ENCODE results near the gene RTEL1.

DNA sequence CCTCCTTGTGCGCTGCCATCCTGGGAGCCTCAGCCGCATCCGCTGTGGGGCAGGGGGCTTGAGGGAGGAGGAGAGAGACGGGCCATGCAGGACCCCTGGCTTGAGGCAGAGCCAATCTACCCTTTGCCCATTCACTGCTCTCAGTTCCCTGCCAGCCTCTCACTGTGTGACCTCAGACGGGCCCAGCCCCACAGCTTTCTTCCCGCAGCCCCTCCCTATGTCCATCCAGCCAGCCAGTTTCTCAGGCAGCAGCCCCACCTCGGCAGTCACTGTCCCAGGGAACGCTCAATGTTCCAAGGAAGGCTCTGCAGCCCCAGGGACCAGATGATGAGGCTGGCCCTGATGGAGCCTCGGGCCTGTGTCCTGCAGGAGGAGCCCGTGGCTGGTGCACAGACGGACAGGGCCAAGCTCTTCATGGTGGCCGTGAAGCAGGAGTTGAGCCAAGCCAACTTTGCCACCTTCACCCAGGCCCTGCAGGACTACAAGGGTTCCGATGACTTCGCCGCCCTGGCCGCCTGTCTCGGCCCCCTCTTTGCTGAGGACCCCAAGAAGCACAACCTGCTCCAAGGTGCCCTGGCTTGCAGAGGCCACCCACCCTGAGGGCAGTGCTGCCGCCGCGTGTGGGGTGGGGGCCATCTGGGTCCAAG lies 34.4 kb downstream of the RTEL1 start:
- TF ChIP-seq, protein P1, sequence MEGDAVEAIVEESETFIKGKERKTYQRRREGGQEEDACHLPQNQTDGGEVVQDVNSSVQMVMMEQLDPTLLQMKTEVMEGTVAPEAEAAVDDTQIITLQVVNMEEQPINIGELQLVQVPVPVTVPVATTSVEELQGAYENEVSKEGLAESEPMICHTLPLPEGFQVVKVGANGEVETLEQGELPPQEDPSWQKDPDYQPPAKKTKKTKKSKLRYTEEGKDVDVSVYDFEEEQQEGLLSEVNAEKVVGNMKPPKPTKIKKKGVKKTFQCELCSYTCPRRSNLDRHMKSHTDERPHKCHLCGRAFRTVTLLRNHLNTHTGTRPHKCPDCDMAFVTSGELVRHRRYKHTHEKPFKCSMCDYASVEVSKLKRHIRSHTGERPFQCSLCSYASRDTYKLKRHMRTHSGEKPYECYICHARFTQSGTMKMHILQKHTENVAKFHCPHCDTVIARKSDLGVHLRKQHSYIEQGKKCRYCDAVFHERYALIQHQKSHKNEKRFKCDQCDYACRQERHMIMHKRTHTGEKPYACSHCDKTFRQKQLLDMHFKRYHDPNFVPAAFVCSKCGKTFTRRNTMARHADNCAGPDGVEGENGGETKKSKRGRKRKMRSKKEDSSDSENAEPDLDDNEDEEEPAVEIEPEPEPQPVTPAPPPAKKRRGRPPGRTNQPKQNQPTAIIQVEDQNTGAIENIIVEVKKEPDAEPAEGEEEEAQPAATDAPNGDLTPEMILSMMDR (IDR thresholded peaks at IDR 0.05) = no peak
- no peak for TF ChIP-seq POLR2A (IDR thresholded peaks at IDR 0.05)
